Smooth muscle cell (in vitro differentiated cells): ENCODE data around the gene C10orf90. TPM values are rescaled to one million over a fixed set of nuclear protein-coding genes. Genes with fewer than 3 reads are reported as not detected.

ENCODE experiments used
- DNase-seq: peaks from one replicate; lab custom pipeline; 2025; ENCODE audit not compliant: unreplicated experiment; lab: John Stamatoyannopoulos, UW
- H2AFZ ChIP-seq: fragments of 200-600 bp; sonication (generic); 2 replicates; pipeline ENCODE4 v1.6.0; 2016; ENCODE audit warnings: antibody characterized with exemption, low read depth, mild to moderate bottlenecking
- H3F3A ChIP-seq: fragments of 200-600 bp; sonication (generic); 2 replicates; pipeline ENCODE4 v1.6.0; 2017; ENCODE audit warnings: antibody characterized with exemption, low read depth
- H3K27ac ChIP-seq: fragments of 200-600 bp; sonication (generic); 2 replicates; pipeline ENCODE4 v1.5.1; 2016; ENCODE audit warnings: low read depth, mild to moderate bottlenecking
- H3K27me3 ChIP-seq: fragments of 200-600 bp; sonication (generic); 2 replicates; pipeline ENCODE4 v1.6.1; 2016; ENCODE audit warnings: low read depth, mild to moderate bottlenecking
- H3K36me3 ChIP-seq: fragments of 200-600 bp; sonication (generic); 2 replicates; pipeline ENCODE4 v1.5.1; 2016; ENCODE audit warnings: low read depth
- H3K4me1 ChIP-seq: fragments of 200-600 bp; sonication (generic); 2 replicates; pipeline ENCODE4 v1.5.1; 2016; ENCODE audit warnings: low read depth
- H3K4me2 ChIP-seq: fragments of 200-600 bp; sonication (generic); 2 replicates; pipeline ENCODE4 v1.6.0; 2016; ENCODE audit warnings: mild to moderate bottlenecking
- H3K4me3 ChIP-seq: fragments of 200-600 bp; sonication (generic); 2 replicates; pipeline ENCODE4 v1.5.1; 2016; ENCODE audit warnings: mild to moderate bottlenecking
- H3K79me2 ChIP-seq: fragments of 200-600 bp; sonication (generic); 2 replicates; pipeline ENCODE4 v1.6.0; 2016; ENCODE audit warnings: low read depth, mild to moderate bottlenecking
- H3K9ac ChIP-seq: fragments of 200-600 bp; sonication (generic); 2 replicates; pipeline ENCODE4 v1.6.0; 2016; ENCODE audit warnings: low read depth
- H3K9me3 ChIP-seq: fragments of 200-600 bp; sonication (generic); replicated peaks from 2 replicates; pipeline ENCODE4 v1.5.1; 2016; ENCODE audit warnings: low read depth
- H4K20me1 ChIP-seq: fragments of 200-600 bp; sonication (generic); 2 replicates; pipeline ENCODE4 v1.6.0; 2016; ENCODE audit warnings: low read depth
- WGBS: methylation state at CpG from one replicate; pipeline ENCODE4 v1.1.7; 2016; ENCODE audit warnings: low lambda C conversion rate; 5-methylcytosine and 5-hydroxymethylcytosine counted together
- polyA plus RNA-seq: library from polyadenylated mRNA; unstranded; fragments of >200 nt; fragmentation: Nextera tagmentation; extraction: Ambion mirVana; gene quantifications from 2 replicates; pipeline ENCODE4 v1.2.1, GENCODE V29; 2016
- total RNA-seq: library from RNA; depleted of rRNA; stranded (reverse); fragments of >200 nt; gene quantifications from 2 replicates; pipeline ENCODE4 v1.2.3, GENCODE V29; 2014
- TF ChIP-seq, protein P1 (sequence below): fragments of 200-600 bp; sonication (generic); IDR thresholded peaks from 2 replicates; pipeline ENCODE4 v1.5.1; 2017; ENCODE audit warnings: borderline replicate concordance, mild to moderate bottlenecking, antibody characterized with exemption; ENCODE audit not compliant: insufficient read depth, poor library complexity, severe bottlenecking

The C10orf90 gene
- total and polyA plus RNA-seq, 2 experiments from 2014 or later, result 0.10 to 1.8 TPM

GRCh38 chr10:126375926-126376554, 294.5 kb downstream of the C10orf90 start:
- Histone ChIP-seq H3K79me2 (peaks cover 84% of the 10 kb centered on the region), H3K27me3 (no peaks in the 10 kb centered on the region), H3F3A (peaks cover 9% of the 10 kb centered on the region), H3K9ac (no peak overlapping the region), H2AFZ (no peak overlapping the region), H3K4me2 (no peak overlapping the region), H3K4me3 (no peak overlapping the region), H3K27ac (peak overlapping the region; percentile 32), H3K4me1 (no peaks in the 10 kb centered on the region), H3K36me3 (no peaks in the 10 kb centered on the region), H4K20me1 (no peaks in the 10 kb centered on the region), H3K9me3 (peaks cover 5% of the 10 kb centered on the region)
- 86% methylated on average over 1 of the region's 1 CpG for WGBS
- DNase-seq, result no peak
- TF ChIP-seq, protein P1, sequence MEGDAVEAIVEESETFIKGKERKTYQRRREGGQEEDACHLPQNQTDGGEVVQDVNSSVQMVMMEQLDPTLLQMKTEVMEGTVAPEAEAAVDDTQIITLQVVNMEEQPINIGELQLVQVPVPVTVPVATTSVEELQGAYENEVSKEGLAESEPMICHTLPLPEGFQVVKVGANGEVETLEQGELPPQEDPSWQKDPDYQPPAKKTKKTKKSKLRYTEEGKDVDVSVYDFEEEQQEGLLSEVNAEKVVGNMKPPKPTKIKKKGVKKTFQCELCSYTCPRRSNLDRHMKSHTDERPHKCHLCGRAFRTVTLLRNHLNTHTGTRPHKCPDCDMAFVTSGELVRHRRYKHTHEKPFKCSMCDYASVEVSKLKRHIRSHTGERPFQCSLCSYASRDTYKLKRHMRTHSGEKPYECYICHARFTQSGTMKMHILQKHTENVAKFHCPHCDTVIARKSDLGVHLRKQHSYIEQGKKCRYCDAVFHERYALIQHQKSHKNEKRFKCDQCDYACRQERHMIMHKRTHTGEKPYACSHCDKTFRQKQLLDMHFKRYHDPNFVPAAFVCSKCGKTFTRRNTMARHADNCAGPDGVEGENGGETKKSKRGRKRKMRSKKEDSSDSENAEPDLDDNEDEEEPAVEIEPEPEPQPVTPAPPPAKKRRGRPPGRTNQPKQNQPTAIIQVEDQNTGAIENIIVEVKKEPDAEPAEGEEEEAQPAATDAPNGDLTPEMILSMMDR, result no peak

GRCh38 chr10:126375299-126375698, 295.2 kb downstream of the C10orf90 start:
- Histone ChIP-seq H3K4me3 (no peak overlapping the region), H3K36me3 (no peaks in the 10 kb centered on the region), H2AFZ (no peak overlapping the region), H3K4me1 (no peaks in the 10 kb centered on the region), H3K9me3 (peaks cover 5% of the 10 kb centered on the region), H3K27ac (peak overlapping the region; percentile 87), H4K20me1 (no peaks in the 10 kb centered on the region), H3K79me2 (peaks cover 84% of the 10 kb centered on the region), H3K9ac (no peak overlapping the region), H3K27me3 (no peaks in the 10 kb centered on the region), H3F3A (peaks cover 9% of the 10 kb centered on the region), H3K4me2 (no peak overlapping the region)
- DNase-seq, result no peak
- TF ChIP-seq, protein P1, result no peak

Other genes starting within 250 kb of the C10orf90 start
- gene DOCK1, start 234.7 kb upstream of the C10orf90 start, total RNA-seq, result 37.1 and 51.6 TPM in 2 replicates
- 18.3 and 18.4 TPM in 2 replicates for gene DOCK1, start 234.7 kb upstream of the C10orf90 start, polyA plus RNA-seq